C1 segment of cervical spinal cord (tissue), 14 donors: ENCODE results near the gene NDUFS8.
A peak's percentile ranks its signal among the peaks of the same experiment; 100 is the strongest.

ENCODE experiments used
- DNase-seq, 14 donors: peaks; one replicate each; lab custom pipeline; 2025; lab: John Stamatoyannopoulos, UW

NDUFS8 gene

DNA sequence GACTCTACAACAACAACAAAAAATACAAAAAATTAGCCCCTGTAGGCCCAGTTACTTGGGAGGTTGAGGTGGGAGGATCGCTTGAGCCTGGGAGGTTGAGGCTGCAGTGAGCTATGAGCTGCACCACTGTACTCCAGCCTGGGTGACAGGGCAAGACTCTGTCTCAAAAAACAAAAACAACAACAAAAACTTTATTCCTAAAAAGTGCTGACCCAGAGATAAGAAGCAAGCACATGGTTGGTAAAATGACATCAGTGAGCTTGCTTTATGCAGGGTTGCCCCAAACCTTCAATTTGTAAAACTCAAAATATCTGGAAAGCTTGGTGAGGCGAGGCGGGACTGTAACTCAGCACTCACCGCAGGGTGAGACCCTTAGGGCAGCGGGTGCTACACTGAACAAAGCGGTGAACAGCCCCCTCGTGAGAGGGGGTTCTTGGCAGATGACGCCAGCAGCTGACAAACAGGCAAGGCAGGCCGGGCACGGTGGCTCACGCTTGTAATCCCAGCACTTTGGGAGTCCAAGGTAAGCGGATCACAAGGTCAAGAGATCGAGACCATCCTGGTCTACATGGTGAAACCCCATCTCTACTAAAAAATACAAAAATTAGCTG is 4.9 kb downstream of the NDUFS8 start:
- DNase-seq, result no peak

DNA sequence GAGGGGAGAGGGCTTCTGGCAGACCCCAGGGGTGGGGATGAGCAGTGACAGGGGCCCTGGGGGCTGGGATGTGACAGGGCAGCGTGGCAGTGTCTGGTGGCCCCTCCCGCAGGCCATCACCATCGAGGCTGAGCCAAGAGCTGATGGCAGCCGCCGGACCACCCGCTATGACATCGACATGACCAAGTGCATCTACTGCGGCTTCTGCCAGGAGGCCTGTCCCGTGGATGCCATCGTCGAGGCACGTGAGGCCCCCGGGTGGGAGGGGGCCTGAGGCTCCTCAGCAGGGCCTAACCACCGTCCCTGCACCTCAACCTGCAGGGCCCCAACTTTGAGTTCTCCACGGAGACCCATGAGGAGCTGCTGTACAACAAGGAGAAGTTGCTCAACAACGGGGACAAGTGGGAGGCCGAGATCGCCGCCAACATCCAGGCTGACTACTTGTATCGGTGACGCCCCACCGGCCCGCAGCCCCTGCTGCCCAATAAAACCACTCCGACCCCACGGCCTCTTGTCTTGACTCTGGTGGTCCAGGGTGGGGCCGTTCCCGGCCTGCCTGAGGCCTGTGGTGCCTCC is 5.7 kb downstream of the NDUFS8 start:
- no peak for DNase-seq

DNA sequence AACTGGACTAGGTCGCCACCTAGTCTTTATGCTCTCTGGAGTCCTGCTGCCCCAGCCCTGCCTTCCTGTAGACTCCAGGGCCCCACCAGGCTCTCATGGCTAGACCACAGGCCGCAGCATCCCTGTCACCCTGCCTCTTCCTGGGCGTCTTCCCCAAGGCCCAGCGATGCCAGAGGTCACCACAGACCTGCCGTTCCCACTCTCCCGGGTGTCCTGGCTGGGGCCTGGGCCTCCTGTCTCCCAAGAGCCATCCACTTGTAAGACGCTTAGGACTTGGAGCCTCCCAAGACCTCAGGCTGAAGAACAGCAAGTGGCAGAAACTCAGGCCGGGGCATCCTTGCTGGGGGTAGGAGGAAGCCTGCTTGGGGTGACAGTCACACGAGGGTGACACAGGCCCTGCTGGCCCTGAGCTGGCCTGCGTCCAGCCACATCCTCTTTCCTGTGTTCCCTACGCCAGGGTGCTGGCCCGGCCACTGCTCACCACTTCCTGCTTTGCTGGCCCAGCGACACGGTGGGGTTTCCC is 6.3 kb downstream of the NDUFS8 start:
- peak in 6 of 14 donors; percentile 16 to 54 (median 26) for DNase-seq

DNA sequence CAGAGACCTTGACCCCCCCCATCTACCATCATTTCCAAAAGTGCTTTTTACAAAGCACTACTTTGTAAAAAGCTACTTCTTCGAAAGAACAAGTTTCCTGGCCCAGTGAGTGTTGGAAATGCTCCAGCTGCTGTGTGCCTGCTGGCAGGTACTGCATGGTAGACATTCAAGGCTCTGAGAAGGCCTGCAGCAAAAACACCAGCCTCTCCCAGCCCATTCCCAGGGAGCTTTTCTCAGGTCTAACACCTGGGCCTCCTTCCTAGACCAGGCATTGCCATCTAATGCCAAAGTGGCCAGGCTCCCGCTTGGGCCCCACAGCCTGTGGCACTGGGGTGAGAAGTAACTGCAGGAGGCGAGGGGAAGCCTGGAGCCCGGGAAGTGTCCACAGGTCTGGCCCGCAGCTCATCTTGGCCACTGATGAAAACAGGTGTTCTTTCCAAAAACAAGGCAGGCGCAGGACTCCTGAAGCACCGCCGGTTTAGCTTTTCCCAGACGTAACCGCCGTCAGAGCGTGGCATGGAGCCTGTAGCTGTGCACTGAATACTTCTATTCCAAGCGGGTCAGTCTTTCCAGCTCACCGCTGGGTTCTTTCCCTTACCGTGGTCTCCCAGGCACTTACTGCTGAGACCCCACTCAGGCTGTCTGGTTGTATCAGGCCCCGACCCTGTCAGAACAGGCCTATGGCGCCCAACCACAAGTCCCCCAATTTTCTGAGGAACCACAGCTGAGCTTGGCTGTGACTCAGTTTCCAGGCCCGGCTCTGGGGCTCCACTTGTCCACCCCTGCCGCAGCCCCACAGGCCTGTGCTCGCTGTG is 7.1 kb downstream of the NDUFS8 start:
- DNase-seq, result peak in 1 of 14 donors; percentile 29

DNA sequence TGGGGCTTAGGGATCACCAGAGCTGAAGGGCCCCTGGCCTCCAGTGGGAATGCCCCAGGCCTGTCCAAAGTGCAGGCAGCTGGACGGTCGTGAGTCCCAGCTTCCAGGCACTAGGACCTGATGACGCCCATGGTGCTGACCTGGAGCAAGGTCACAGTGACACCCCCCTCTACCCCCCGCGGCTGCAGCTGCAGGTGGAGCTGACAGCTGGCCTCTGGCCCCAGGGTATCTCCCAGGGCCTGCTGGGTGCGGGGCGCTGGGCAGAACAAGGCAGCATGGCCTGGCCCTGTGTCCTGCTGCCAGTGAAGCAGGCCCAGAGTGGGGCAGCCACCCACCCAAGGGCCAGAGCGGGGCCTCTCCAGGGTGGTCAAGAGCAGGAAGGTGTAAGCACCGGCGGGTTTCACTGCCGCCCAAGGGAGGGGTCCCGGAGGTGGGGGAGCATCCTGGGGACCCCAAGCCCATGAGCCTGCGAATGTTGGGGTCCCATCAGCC is 7.8 kb downstream of the NDUFS8 start:
- DNase-seq, result no peak

DNA sequence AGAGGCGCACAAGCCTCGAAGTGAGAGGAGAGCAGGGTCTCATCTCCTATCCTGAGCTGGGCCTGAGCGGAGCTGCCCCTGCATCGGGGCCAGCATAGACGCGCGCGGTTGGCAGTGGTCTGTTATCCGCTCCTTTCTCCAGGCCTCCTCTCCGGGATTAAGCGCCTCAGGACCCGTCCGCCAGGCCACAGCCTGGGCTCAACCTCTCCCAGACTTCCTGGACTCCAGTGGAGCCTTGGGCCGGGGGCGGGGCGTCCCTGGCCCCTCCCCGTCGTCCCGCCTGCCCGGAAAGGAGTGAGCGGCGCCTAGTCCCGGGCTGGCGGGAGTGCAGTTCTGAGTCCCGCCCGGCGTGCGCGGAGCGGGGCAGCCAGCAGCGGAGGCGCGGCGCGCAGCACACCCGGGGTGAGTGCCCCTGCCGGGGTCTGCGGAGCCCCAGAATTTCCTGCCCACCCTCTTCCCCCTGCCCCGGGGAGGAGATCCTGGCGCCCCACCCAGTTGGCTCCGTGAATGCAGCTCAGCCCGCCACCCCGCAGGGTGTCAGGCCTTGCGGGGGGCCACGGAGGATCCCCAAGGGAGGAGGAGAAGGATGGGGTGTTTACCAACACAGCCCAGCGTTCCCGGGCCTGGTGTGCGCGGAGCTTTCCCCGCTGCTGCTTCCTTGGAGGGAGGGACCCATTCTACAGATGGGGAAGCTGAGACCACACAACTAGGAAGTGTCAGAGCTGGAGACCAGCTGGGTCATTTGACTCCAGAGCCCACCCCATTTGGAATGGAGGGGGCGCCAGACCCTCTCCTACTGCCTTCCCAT is 8.4 kb downstream of the NDUFS8 start, which contains the start of gene TCIRG1:
TSS of gene TCIRG1 (plus strand) at position 308 of the 808 bp plus-strand sequence. CDS start 2,247 bp downstream, outside the sequence.
- peak in 6 of 14 donors; percentile 11 to 62 (median 45) for DNase-seq

DNA sequence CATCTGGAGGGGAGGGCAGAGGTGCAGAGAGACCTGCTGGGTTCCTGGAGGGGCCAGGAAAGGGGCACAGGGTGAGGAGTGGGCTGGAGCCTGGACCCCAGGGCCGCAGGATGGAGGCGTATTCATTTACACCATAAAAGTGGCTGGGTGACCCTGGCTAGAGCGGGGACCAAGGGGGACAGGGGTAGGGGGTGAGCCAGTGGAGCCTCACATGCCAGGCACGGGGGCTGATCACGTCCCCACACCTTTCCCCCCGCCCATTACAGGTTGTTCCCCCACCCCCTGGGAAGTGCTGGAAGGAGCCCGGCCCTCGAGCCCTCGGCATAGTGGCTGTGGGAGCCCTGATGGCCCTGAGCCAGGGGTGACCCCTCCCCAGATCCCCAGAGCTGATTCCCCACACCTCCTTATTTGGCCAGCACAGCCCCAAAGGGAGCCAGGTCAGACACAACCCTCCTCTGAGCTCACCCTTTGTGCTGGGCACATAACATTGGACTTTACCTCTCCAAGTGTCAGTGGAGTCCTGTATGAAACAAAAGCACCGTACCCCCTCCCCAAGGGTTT is 9.1 kb downstream of the NDUFS8 start:
- no peak for DNase-seq

DNA sequence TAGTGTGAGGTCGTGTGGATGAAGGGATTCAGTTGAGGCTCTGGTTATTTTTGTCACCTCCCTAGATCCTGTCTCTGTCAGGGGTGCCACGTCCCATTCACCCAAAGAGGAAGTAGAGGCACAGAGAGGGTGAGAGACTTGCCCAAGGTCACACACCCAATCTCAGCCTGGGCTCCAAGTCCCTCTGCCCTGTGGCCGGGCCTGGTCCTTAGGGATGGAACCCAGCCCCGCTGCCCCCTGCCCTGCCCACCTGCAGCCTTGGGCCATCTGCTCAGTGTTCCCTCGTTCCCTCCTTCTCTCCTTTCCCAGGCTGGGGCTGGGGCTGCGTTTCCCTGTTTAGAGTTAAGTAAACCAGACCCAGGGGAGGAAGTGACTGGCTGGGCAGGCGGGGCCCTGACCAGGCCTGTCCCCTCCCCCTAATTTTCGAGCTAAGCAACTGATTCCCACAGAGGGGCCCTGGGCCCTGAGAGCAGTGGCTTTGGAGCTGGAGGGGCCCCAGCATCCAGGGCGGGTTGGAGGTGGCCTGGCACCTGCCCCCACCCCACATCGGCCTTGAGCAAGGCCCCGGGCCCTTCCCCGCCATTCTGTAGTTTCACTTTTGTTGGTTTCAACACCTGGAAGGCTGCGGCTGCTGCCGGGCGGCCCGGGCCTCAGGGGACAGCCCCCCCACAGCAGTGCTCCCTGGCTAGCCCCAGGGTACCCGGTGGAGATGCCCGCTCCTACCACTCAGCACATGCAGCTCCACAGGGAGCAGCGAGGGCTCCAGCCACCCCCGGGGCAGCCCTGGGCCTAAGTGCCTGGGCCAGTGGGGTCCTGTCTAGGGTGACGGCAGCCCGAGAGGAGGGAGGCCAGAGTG is 9.8 kb downstream of the NDUFS8 start:
- DNase-seq, result peak in 4 of 14 donors; percentile 12 to 38 (median 27)

DNA sequence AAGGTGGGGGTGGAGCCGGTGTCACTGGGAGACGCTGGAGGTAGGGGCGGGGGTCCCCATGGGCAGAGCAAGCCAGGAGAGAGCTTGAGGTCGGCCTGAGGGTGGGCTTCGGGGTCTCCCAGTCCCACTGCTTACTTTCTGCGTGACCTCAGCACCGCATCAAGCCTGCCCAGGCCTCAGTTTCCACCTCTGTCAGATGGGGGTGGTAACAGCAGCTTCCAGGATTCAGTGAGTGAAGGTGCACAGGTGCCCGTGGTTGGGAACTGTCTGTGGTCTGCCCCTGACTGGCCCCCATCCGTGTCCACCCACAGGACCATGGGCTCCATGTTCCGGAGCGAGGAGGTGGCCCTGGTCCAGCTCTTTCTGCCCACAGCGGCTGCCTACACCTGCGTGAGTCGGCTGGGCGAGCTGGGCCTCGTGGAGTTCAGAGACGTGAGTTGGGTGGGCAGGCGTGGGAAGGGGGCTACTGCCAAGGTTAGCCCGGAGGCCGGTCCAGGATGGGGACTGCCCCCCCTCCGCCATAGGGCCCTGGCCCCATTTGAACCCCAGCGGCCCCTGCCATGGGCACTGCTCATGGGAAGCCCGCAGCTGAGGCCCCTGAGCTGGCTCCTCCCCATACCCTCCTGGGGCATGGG is 10.6 kb downstream of the NDUFS8 start:
- no peak for DNase-seq

DNA sequence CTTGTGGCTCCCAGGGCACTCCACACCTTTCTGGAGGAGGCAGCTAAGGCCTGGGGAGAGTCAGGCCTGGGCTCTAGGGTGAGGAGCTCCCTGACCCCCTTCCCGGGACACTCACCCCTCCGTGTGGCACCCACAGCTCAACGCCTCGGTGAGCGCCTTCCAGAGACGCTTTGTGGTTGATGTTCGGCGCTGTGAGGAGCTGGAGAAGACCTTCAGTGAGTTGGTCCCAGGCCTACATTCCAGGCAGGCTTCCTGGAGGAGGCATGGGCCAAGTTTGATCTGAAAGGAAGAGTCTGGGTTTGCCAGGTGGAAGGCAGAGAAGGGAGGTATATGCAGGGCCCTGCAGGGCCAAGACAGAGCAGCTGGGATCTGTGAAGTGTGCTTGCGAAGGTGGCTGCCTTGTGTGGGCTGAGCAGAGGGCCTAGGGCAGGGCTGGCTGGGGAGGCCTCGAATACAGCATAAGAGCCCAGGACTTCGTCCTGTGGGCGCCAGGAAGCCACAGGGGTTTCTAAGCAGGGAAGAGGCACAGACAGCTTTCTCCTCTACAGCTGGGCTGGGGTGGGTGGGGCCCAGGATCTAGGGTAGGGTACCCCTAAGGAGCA is 11.2 kb downstream of the NDUFS8 start:
- no peak for DNase-seq

DNA sequence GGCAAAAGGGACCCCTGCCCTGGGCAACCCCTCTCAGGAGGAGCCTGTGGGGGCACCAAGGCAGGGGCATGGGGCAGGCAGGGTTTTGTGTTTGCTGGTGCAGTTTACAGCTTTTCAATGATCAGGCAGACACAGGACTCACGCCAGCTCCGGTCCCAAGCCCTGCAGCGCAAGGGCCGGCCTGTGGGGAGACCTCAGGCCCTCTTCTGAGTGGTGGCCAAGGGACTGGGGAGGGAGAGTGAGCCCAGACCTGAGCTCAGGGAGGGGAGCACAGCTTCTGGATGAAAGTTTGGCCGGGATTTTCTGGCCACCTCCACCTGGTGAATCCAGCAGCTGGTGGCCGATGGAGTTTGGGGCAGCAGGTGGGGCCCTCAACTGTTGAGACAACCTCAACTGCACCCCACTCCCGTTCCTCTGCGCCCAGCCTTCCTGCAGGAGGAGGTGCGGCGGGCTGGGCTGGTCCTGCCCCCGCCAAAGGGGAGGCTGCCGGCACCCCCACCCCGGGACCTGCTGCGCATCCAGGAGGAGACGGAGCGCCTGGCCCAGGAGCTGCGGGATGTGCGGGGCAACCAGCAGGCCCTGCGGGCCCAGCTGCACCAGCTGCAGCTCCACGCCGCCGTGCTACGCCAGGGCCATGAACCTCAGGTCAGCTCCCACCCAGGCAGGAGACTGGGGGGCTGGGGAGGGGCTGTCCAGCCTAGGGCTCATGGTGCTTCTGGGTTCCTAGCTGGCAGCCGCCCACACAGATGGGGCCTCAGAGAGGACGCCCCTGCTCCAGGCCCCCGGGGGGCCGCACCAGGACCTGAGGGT is 11.9 kb downstream of the NDUFS8 start:
- DNase-seq, result no peak

DNA sequence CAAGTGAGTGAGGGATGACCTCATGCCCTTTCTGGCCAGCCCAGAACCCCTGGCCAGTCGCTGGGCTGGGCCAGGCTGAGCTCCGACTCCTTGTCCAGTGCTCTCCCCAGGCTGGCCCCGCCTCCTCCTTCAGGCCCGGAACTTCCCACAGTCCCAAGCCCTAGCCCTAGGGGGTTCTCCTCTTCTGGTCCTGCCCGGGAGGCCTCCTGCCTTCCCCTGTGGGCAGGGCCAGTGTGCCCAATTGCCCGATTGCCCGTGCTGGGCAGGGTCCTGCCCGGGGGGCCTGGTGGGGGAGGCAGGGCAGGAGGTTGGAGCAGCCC is 12.5 kb downstream of the NDUFS8 start:
- DNase-seq, result no peak

DNA sequence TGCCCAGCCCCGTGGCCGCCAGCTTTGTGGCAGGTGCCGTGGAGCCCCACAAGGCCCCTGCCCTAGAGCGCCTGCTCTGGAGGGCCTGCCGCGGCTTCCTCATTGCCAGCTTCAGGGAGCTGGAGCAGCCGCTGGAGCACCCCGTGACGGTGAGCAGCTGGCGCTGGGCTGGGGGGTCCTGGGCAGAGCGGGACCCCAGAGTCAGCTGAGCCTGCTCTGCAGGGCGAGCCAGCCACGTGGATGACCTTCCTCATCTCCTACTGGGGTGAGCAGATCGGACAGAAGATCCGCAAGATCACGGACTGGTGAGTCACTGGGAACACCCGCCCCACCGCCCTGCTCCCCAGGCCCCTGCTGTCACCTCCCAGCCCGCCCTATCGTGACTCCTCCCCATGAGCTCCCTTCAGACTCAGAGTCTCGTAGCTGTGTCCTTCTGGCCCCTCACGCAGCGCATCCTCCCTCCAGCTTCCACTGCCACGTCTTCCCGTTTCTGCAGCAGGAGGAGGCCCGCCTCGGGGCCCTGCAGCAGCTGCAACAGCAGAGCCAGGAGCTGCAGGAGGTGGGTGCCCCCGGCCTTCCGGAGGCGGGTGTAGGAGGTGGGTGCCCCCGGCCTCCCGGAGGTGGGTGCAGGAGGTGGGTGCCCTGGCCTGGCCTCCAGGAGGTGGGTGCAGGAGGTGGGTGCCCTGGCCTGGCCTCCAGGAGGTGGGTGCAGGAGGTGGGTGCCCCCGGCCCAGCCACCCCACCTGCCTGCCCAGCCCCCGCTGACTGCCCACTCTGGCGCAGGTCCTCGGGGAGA is 13.1 kb downstream of the NDUFS8 start:
- no peak for DNase-seq

DNA sequence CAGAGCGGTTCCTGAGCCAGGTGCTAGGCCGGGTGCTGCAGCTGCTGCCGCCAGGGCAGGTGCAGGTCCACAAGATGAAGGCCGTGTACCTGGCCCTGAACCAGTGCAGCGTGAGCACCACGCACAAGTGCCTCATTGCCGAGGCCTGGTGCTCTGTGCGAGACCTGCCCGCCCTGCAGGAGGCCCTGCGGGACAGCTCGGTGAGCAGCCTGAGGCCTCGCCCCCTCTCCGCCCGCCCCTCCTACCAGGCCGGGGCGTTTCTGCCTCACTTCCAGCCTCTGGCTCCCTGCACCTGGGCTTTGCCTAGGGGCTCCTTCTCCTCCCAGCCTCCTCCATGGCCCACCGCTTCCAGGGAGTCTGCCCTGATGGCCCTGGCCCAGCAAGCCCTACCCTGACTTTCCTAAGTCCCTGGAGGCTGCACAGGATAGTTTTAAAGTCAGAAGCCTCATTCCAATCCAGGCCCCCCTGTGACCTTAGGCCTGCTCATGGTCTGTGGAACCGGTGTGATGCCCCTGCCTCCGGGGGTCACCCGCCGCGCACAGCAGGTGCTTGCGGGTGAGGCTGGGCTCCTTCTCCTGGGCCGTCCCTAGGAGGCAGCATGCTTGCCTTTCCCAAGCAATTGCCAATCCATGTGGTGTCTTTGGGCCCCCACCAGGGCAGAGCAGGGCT is 13.8 kb downstream of the NDUFS8 start:
- DNase-seq, result no peak

DNA sequence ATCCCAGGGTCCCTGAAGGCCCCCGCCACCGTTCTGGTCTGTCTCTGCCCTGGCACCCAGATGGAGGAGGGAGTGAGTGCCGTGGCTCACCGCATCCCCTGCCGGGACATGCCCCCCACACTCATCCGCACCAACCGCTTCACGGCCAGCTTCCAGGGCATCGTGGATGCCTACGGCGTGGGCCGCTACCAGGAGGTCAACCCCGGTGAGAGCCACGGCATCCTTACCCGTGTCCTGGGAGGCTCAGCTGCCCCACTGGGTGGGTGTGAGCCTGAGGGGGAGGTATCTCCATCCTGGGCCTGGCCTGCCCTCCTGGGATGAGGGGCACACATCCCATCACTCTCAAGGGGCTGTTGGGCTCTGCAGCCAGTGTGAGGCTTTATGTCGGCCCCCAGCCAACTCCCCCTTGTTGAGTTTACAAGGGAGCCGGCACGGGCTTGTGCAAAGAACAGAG is 14.4 kb downstream of the NDUFS8 start:
- no peak for DNase-seq

DNA sequence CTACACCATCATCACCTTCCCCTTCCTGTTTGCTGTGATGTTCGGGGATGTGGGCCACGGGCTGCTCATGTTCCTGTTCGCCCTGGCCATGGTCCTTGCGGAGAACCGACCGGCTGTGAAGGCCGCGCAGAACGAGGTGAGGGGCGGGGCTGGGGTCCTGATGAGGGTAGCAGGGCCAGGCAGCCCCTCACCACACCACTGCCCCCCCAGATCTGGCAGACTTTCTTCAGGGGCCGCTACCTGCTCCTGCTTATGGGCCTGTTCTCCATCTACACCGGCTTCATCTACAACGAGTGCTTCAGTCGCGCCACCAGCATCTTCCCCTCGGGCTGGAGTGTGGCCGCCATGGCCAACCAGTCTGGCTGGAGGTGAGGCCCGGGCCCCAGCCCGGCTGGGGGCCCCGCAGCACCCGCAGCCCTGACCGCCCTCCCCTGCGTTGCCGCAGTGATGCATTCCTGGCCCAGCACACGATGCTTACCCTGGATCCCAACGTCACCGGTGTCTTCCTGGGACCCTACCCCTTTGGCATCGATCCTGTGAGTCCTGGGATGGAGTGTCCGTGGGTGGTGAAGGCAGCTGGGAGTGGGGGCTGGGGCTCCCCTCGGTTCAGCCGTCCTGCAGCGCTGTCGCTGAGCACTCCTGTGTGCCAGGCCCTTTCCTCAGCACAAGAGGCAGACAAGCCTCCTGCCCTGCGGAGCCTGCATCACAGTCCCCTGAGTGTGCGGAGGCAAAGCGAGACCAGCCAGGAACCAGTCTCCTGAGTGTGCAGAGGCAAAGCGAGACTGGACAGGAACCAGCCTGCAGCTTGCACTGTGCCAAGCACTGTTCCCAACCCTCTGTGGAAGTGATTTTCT is 17.2 kb downstream of the NDUFS8 start:
- DNase-seq, result peak in 1 of 14 donors; percentile 14
